Spleen (tissue), 11 donors: ENCODE results near the gene ZNF514. TPM values are rescaled to one million over a fixed set of nuclear protein-coding genes. Genes with fewer than 3 reads are reported as not detected.

ENCODE experiments used
- DNase-seq: peaks from one replicate; pipeline ENCODE4 v3.0.0-alpha.2; 2020
- H3K27ac ChIP-seq, 8 donors: fragments of 200-600 bp; sonication (generic) in 7 of 8; 1 replicate in 4 of 8; 2 replicates in 4 of 8; pipeline versions ENCODE4 v1.5.0 to v1.8.0; 2016 to 2021; ENCODE audit warnings: inconsistent platforms in 4 of 8, mild to moderate bottlenecking in 4 of 8, moderate library complexity in 1 of 8
- H3K27me3 ChIP-seq, 7 donors: fragments of 200-600 bp; sonication (generic) in 6 of 7; replicated peaks in 1 of 7; 1 replicate in 4 of 7; 2 replicates in 3 of 7; pipeline versions ENCODE4 v1.5.0 to v1.8.0; 2016 to 2021; ENCODE audit warnings: inconsistent platforms in 3 of 7, mild to moderate bottlenecking in 1 of 7
- H3K36me3 ChIP-seq, 6 donors: fragments of 200-600 bp; sonication (generic) in 5 of 6; 1 replicate in 4 of 6; 2 replicates in 2 of 6; pipeline versions ENCODE4 v1.5.0 to v1.8.0; 2016 to 2021; ENCODE audit warnings: inconsistent platforms in 2 of 6
- H3K4me1 ChIP-seq, 6 donors: fragments of 200-600 bp; sonication (generic) in 5 of 6; 1 replicate in 3 of 6; 2 replicates in 3 of 6; pipeline versions ENCODE4 v1.5.0 to v1.8.0; 2016 to 2021; ENCODE audit warnings: inconsistent platforms in 3 of 6
- H3K4me3 ChIP-seq, 8 donors: fragments of 200-600 bp; sonication (generic) in 7 of 8; 1 replicate in 4 of 8; 2 replicates in 4 of 8; pipeline versions ENCODE4 v1.5.0 to v1.8.0; 2016 to 2021; ENCODE audit warnings: inconsistent platforms in 4 of 8, mild to moderate bottlenecking in 4 of 8, moderate library complexity in 2 of 8
- H3K9me3 ChIP-seq, 8 donors: fragments of 200-600 bp; sonication (generic) in 7 of 8; 1 replicate in 4 of 8; 2 replicates in 4 of 8; pipeline versions ENCODE4 v1.5.0 to v1.8.0; 2016 to 2021; ENCODE audit warnings: inconsistent platforms in 4 of 8
- POLR2A ChIP-seq, 3 donors: fragments of 450-650 bp; IDR thresholded peaks; one replicate each; pipeline ENCODE4 v1.5.1; 2017; ENCODE audit warnings: antibody characterized with exemption in 3 of 3, mild to moderate bottlenecking in 1 of 3
- POLR2AphosphoS5 ChIP-seq, 3 donors: sonication (generic); formaldehyde crosslinking; IDR thresholded peaks; one replicate each; pipeline ENCODE4 v1.5.1; 2017; ENCODE audit warnings: antibody characterized with exemption in 3 of 3
- WGBS, 5 donors: extraction: QIAGEN DNeasy Blood & Tissue Kit in 3 of 5; methylation state at CpG; one replicate each; pipeline versions ENCODE4 v1.1.5 to v1.1.7; 2013 to 2018; 5-methylcytosine and 5-hydroxymethylcytosine counted together
- intact Hi-C: fragments of 100-400 bp; cut with DNase I; formaldehyde crosslinking; loops from one replicate; pipeline ENCODE4 v1.15.0; 2023; ENCODE audit warnings: low total_unique reads
- polyA plus RNA-seq, 3 donors: library from polyadenylated mRNA; stranded (reverse); fragments of 200-250 nt; gene quantifications; one replicate each; pipeline ENCODE4 v1.2.1, GENCODE V29; 2013
- total RNA-seq, 7 donors: library from RNA; depleted of rRNA in 3 of 7; stranded (reverse); fragments of >200 nt in 3 of 7; fragmentation: NEBNext Ultra II Directional in 4 of 7; extraction: Animal tissue kit (Norgen Biotek cat#: 25700) in 4 of 7; gene quantifications; one replicate each; pipeline versions ENCODE4 v1.1.0 to v1.2.1, GENCODE V29; 2016 to 2021
- TF ChIP-seq, protein P1 (sequence below), 11 experiments: fragments of 200-600 bp in 7 of 11; fragments of 450-650 bp in 4 of 11; sonication (generic) in 4 of 11; IDR thresholded peaks in 8 of 11; conservative IDR thresholded peaks in 3 of 11; 1 replicate in 7 of 11; 2 replicates in 4 of 11; pipeline versions ENCODE4 v1.4.0 to v1.8.0; 2016 to 2021; ENCODE audit warnings: antibody characterized with exemption in 11 of 11, inconsistent platforms in 4 of 11, mild to moderate bottlenecking in 1 of 11
- donor health status: healthy with polysubstance abuse.
- donor health status: DM: no; HTN: no; CAD: no; lungs with moderate emphysema.
- donor health status: DM: no; HTN: no; CAD: no.
- donor health status: Bipolar disorder and iron deficiency.
- donor health status: healthy.
- donor health status: DM: no; HTN: no; CAD: no.
- donor health status: DM: yes; HTN: yes; CAD: no.

The ZNF514 gene
- total and polyA plus RNA-seq, 10 donors, result 8.3 to 23.1 (median 16.6) TPM

DNA sequence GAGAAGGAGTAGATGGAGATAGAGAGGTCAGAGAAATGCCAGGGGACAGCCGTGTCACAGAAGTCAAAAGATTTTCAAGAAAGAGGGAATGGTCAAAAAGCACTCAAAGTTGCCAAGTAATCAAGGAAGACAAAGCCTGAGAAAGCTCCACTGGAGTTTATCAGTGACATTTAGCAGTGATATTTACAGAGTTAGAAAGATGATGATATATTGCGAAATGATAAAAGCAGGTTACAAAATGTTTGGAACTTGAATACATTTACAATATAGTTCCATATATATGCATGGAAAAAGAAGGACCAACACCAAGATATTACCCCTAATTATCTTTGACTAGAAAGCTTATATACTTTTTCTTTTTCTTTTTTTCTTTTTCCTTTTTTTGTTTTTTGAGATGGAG lies 26.3 kb upstream of the ZNF514 start:
- H3K9me3 ChIP-seq, result peaks cover 0 to 50% (median 37%) of the 10 kb centered on the region in 8 donors
- H3K36me3 ChIP-seq, result peaks cover 8 to 29% (median 18%) of the 10 kb centered on the region in 6 donors
- no peaks in the 10 kb centered on the region for H3K4me1 ChIP-seq
- 79 to 89% (median 83%) methylated on average over 2 of the region's 2 CpGs for WGBS, 5 donors
- TF ChIP-seq POLR2AphosphoS5 (IDR thresholded peaks at IDR 0.05) (no peak), POLR2A (IDR thresholded peaks at IDR 0.05) (no peak)
- TF ChIP-seq, protein P1, sequence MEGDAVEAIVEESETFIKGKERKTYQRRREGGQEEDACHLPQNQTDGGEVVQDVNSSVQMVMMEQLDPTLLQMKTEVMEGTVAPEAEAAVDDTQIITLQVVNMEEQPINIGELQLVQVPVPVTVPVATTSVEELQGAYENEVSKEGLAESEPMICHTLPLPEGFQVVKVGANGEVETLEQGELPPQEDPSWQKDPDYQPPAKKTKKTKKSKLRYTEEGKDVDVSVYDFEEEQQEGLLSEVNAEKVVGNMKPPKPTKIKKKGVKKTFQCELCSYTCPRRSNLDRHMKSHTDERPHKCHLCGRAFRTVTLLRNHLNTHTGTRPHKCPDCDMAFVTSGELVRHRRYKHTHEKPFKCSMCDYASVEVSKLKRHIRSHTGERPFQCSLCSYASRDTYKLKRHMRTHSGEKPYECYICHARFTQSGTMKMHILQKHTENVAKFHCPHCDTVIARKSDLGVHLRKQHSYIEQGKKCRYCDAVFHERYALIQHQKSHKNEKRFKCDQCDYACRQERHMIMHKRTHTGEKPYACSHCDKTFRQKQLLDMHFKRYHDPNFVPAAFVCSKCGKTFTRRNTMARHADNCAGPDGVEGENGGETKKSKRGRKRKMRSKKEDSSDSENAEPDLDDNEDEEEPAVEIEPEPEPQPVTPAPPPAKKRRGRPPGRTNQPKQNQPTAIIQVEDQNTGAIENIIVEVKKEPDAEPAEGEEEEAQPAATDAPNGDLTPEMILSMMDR (IDR thresholded peaks at IDR 0.05 in 8 of 11, conservative IDR thresholded peaks at IDR 0.05 in 3 of 11), result no peak
- H3K4me3 ChIP-seq, result no peak overlapping the region
- no peak overlapping the region for H3K27ac ChIP-seq
- intact Hi-C loops, result no loop called here
- H3K27me3 ChIP-seq, result no peaks in the 10 kb centered on the region
- no peak for DNase-seq

DNA sequence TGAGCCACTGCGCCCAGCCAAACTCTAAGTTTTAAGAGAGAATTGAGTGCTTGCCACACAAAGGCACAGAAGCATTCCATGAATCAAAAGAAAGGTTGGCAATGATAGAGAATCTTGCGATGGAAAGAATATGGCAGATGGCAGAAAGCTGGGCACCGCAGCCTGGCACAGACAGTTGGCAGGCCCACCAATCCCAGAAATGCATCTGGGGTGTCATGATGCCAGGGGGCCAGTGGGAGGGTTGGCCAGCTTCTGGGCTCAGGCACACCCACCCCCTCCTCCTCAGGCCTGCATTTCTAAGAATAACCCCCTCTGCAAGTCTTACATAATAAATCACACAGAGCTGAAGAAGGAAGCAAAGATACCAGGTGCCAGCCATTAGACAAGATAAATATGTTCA lies 25.5 kb upstream of the ZNF514 start:
- Histone ChIP-seq H3K27ac (no peak overlapping the region), H3K36me3 (peaks cover 12 to 36% (median 26%) of the 10 kb centered on the region in 6 donors), H3K27me3 (no peaks in the 10 kb centered on the region), H3K4me1 (no peaks in the 10 kb centered on the region), H3K4me3 (no peak overlapping the region), H3K9me3 (peaks cover 0 to 58% (median 43%) of the 10 kb centered on the region in 8 donors)
- TF ChIP-seq POLR2AphosphoS5 (IDR thresholded peaks at IDR 0.05) (no peak), POLR2A (IDR thresholded peaks at IDR 0.05) (no peak)
- TF ChIP-seq, protein P1 (IDR thresholded peaks at IDR 0.05 in 8 of 11, conservative IDR thresholded peaks at IDR 0.05 in 3 of 11), result no peak
- 92 to 98% (median 96%) methylated on average over 3 of the region's 3 CpGs for WGBS, 5 donors
- intact Hi-C loops, result no loop called here
- DNase-seq, result no peak

DNA sequence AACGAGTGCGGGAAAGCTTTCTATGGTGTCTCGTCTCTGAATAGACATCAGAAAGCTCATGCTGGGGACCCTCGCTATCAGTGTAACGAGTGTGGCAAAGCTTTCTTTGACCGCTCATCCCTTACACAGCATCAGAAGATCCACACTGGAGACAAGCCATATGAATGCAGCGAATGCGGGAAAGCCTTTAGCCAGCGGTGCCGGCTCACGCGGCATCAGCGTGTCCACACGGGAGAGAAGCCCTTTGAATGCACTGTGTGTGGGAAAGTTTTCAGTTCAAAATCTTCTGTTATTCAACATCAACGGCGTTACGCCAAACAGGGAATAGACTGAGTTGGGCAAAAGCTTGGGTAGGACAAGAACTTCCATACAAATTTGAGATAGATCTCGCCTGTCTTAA lies 22.1 kb upstream of the ZNF514 start:
- no peak for TF ChIP-seq POLR2A (IDR thresholded peaks at IDR 0.05)
- TF ChIP-seq, protein P1 (IDR thresholded peaks at IDR 0.05 in 8 of 11, conservative IDR thresholded peaks at IDR 0.05 in 3 of 11), result no peak
- Histone ChIP-seq H3K27ac (no peak overlapping the region), H3K9me3 (peaks cover 0 to 65% (median 48%) of the 10 kb centered on the region in 8 donors), H3K36me3 (peaks cover 15 to 71% (median 53%) of the 10 kb centered on the region in 6 donors), H3K4me1 (no peaks in the 10 kb centered on the region), H3K27me3 (no peaks in the 10 kb centered on the region), H3K4me3 (no peak overlapping the region)
- WGBS, 5 donors, result 97 to 98% (median 97%) methylated on average over 18 of the region's 18 CpGs
- no peak for DNase-seq
- intact Hi-C loops, result no loop called here

DNA sequence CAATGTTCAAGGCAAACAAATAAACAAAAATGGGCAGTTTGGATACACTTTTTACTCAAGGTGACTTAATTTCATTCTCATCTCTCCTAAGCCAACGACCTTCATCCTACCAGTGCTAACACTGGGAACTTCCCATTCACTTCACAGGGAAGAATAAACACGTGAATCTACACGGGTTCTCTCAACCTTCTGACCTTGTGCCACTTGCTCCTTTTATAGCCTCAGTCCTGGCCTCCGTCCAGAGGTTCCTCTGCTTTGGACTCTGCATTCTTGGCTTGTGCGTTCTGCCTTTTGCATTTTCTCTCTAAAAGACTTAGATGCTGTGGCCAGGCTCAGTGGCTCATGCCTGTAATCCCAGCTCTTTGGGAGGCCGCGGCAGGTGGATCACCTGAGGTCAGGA lies 19.8 kb upstream of the ZNF514 start:
- H3K27ac ChIP-seq, result no peak overlapping the region
- H3K27me3 ChIP-seq, result no peaks in the 10 kb centered on the region
- peaks cover 0 to 53% (median 35%) of the 10 kb centered on the region in 8 donors for H3K9me3 ChIP-seq
- no peak for TF ChIP-seq POLR2A (IDR thresholded peaks at IDR 0.05)
- TF ChIP-seq, protein P1 (IDR thresholded peaks at IDR 0.05 in 8 of 11, conservative IDR thresholded peaks at IDR 0.05 in 3 of 11), result no peak
- TF ChIP-seq POLR2AphosphoS5 (IDR thresholded peaks at IDR 0.05), result no peak
- 76 to 90% (median 87%) methylated on average over 7 of the region's 7 CpGs for WGBS, 5 donors
- no peaks in the 10 kb centered on the region for H3K4me1 ChIP-seq
- intact Hi-C loops, result no loop called here
- DNase-seq, result no peak
- peaks cover 15 to 80% (median 53%) of the 10 kb centered on the region in 6 donors for H3K36me3 ChIP-seq
- H3K4me3 ChIP-seq, result no peak overlapping the region
